ENCODE measurements around the gene LIMCH1. TPM values are rescaled to one million over a fixed set of nuclear protein-coding genes. Genes with fewer than 3 reads are reported as not detected.

Gene LIMCH1
- total RNA-seq, 1 donor from 2014 or later: 12.7 TPM

- Mint-ChIP-seq H3K27me3 (peaks cover 95% of the 10 kb centered on the region), H3K27ac (no peak within 1 kb of the TSS), H3K4me3 (ENCODE audit: low read depth) (no peak within 1 kb of the TSS), H3K4me1 (ENCODE audit: low read depth) (peaks cover 3% of the 10 kb centered on the region), H3K36me3 (ENCODE audit: insufficient read depth) (no peaks in the 10 kb centered on the region), H3K9me3 (ENCODE audit: low read depth) (no peaks in the 10 kb centered on the region)
- DNase-seq (ENCODE audit: low spot score, unreplicated experiment): no peak
- TF ChIP-seq CTCF (IDR thresholded peaks at IDR 0.05; ENCODE audit: unreplicated experiment): no peak
Observed at GRCh38 chr4:41748571-41749475, 210.9 kb downstream of the LIMCH1 start, which contains the start of gene PHOX2B. PHOX2B (minus strand) TSS chr4:41748725; CDS start chr4:41748610, 115 bp downstream.

- H3K9me3 Mint-ChIP-seq (ENCODE audit: low read depth): no peaks in the 10 kb centered on the region
- no peak overlapping the region for H3K27ac Mint-ChIP-seq
- no peak overlapping the region for H3K4me3 Mint-ChIP-seq (ENCODE audit: low read depth)
- no peak for TF ChIP-seq CTCF (IDR thresholded peaks at IDR 0.05; ENCODE audit: unreplicated experiment)
- peaks cover 95% of the 10 kb centered on the region for H3K27me3 Mint-ChIP-seq
- H3K4me1 Mint-ChIP-seq (ENCODE audit: low read depth): peaks cover 3% of the 10 kb centered on the region
- no peak for DNase-seq (ENCODE audit: low spot score, unreplicated experiment)
- H3K36me3 Mint-ChIP-seq (ENCODE audit: insufficient read depth): no peaks in the 10 kb centered on the region
Observed at GRCh38 chr4:41749631-41750039, 211.7 kb downstream of the LIMCH1 start.

Other genes with a start within 250 kb of the LIMCH1 start
- gene PHOX2B, start 210.6 kb downstream of the LIMCH1 start, total RNA-seq: not detected in 2 replicates

Data from progenitor cell of endocrine pancreas (in vitro differentiated cells).